GM21529 (cell line): ENCODE results near the gene KCNK3.
A peak's percentile ranks its signal among the peaks of the same experiment; 100 is the strongest.
"Not testable (repeated sequence)": the region's sequence is repeated elsewhere in the genome, so short reads cannot be mapped to it uniquely, and the experiment has no call there.

ENCODE experiments used
- ATAC-seq: cut with Tn5 transposase; IDR thresholded peaks from one replicate; pipeline ENCODE4 v1.9.1; 2021; ENCODE audit not compliant: unreplicated experiment

The KCNK3 gene

DNA sequence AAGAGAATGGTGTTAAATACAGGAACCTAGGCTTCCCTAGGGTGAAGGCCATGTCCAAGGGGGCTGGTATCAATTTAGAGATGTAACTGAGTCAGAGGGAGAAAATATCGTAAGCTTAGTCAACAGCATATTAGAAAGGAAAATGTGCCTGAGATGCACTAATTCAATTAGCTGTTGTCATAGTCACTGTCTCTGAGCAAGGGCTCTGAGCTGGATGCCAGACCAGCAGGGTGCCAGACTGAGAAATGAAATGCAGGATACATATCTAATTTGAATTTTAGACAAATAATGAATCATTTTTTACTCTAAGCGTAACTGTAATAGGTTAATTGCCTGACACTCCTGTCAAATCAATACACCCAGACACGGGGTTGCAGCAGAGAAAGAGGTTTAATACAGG lies 60.1 kb downstream of the KCNK3 start:
- ATAC-seq: no peak

DNA sequence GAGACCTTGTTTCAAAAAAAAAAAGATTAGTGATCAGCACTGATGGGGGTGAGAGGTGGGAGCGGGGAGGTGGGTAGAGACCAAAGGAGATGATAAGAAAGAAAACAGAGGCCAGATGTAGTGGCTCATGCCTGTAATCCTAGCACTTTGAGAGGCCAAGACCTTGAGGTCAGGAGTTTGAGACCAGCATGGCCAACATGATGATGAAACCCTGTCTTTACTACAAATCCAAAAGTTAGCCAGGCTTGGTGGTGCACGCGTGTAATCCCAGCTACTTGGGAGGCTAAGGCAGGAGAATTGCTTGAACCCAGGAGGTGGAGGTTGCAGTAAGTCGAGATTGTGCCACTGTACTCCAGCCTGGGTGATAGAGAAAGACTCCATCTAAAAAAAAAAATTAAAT lies 62.0 kb downstream of the KCNK3 start:
- no peak for ATAC-seq

DNA sequence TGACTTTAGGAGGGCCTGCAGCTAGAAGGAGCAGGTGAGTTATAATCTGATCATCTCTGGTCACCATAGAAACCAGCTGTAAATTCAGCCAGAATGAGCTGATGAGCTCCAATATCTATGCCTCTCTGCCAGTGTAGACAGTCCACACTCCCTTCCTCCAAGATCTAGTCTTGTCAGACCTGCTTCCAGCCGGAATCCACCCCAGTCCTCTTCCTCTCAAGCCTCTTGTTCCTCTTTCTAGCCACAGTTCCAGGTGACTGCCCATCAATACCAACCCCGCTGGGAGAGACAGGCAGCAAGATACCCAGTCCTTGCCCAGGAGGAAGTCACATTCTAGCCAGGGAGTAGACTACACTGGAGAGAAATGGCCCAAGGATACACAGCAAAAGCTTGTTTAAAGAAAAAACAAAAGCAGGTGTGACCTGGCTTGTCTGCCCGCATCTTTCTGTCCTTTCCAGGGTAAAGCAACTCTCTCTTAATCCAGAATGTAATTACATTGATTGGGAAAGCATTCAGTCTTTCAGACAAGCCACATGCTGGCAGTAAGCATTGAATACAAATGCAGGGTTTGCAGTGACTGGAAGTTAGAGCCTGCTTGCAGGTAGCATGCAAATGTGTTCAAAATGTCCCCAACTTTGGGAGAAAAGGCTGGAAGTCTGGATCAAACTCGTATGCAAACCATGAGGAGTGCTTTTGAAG lies 62.6 kb downstream of the KCNK3 start:
- ATAC-seq: no peak

GRCh38 chr2:26756337-26756736 lies 63.8 kb downstream of the KCNK3 start:
- no peak for ATAC-seq

DNA sequence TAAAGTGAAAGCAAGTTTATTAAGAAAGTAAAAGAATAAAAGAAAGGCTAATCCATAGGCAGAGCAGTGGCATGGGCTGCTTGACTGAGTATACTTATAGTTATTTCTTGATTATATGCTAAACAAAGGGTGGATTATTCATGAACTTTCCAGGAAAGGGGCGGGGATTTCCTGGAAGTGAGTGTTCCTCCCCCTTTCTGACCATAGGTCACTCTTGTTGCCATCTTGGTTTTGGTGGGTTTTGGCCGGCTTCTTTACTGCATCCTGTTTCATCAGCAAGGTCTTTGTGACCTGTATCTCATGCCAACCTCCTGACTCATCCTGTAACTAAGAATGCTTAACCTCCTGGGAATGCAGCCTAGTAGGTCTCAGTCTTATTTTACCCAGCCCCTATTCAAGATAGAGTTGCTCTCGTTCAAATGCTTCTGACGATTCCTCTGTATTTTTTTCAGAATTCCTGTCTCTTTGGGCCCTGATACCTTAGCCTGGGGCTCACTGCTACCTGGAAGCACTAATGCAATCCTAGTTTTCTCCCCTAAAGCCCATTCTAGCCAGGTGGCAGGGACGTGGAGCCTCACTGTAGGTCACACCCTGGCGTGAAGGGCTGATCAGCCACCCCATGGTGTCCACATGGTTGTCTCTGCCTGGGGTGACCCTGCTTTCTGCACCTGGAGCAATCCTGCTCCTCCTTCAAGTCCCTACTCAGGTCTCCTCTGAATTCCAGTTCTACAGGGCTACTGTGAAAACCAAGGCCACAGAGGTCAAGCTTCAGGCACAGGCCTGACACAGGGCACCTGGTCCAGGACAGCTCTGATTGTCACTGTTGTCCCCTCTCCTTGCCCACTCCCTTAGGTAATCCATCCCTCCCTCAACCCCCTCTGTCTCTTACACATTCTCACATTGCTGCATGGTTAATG lies 65.6 kb downstream of the KCNK3 start:
- peak; percentile 56 for ATAC-seq

DNA sequence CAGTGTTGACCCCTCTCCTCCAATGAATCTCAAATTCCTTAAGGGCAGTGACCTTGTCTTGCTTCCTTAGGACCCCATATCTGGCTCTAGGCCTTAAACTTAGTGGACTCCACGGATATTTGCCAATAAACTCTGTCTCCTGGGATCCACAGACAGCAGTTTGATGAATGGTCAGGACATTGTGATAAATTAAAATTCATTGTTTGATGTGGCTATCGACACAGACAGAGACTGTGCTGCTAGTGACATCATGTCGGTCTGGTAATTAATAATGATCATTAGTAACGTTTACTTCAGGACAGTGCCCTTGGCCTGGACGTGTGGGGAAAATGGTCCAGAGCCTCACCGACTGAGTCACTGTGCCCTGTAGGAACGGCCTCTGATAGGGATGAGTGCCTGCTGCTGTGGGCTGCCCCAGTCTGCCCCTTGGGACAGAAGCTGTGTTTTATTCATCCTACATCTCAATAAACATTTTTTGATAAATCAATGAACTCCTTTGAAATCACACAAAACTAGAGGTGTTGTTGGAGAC lies 66.3 kb downstream of the KCNK3 start:
- ATAC-seq: no peak

DNA sequence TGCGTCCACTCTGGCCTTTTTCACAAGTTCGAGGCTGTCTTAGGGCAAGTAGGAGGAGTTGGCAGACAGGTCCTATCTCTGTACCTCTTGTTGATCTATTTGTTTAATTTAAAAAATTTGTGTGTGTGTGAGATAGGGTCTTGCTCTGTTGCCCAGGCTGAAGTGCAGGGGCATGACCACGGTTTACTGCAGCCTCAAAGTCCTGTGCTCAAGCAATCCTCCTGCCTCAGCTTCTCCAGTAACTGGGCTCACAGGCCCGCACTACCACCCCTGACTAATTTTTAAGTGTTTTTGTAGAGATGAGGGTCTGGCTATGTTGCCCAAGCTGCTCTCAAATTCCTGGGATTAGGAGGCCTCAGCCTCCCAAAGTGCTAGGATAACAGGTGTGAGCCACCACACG lies 67.3 kb downstream of the KCNK3 start:
- no peak for ATAC-seq

DNA sequence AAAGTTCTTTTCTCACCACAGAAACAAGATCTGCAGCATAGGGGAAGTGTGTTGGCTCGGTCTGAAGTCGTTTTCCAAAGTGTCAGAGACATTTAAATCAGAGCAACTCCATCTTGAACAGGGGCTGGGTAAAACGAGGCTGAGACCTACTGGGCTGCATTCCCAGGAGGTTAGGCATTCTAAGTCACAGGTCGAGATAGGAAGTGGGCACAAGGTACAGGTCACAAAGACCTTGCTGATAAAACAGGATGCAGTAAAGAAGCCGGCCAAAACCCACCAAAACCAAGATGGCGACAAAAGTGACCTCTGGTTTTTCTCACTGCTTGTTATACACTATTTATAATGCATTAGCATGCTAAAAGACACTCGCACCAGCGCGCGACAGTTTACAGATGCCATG lies 68.5 kb downstream of the KCNK3 start:
- not testable (repeated sequence) for ATAC-seq

- ATAC-seq: no peak
These were observed 70.5 kb downstream of the KCNK3 start for GRCh38 chr2:26763019-26763418.

GRCh38 chr2:26764078-26764887 lies 71.8 kb downstream of the KCNK3 start, which contains the start of gene SLC35F6:
Gene SLC35F6 (plus strand): TSS chr2:26764284. CDS start chr2:26764350, 66 bp downstream.
- ATAC-seq: peak; percentile 85

DNA sequence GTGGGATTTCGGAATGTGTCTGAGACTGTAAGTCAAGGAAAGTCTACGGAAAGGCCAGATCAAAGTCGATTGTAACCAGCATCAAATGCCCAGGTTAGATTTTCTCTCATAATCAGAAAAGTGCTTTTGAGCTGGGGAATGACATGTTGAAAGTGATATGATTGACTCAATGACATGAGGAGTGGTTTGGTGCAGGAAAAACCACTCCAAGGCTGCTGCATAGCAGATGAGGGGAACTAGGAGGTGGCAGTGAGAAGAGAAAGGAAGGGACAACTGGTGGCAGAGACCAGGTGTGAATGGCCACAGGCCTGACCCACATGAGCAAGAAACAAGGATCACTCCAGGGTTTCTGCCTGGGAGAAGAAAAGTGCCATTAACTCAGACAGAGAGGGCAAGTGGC lies 72.4 kb downstream of the KCNK3 start:
- no peak for ATAC-seq

GRCh38 chr2:26765475-26766200 lies 73.1 kb downstream of the KCNK3 start:
- ATAC-seq: no peak

DNA sequence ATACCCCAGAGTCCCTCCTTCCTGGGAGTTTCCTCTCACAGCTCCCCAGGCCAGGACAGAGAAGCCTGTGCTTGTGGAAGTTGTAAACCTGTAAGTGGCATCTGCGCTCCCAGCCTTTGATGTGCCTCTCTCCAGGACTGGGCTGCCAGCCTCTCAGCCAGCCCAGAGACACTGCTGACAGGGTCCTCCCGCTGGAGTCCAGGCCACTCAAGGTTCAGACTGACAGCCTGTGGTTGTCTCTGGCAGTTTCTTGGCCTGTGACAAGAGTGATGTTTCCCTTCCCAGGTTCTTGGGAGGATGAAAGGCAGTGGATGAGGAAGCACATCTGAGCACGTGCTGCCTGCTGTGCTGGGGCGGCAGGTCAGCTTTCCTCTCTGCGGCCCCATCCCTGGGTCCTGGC lies 74.6 kb downstream of the KCNK3 start:
- no peak for ATAC-seq

DNA sequence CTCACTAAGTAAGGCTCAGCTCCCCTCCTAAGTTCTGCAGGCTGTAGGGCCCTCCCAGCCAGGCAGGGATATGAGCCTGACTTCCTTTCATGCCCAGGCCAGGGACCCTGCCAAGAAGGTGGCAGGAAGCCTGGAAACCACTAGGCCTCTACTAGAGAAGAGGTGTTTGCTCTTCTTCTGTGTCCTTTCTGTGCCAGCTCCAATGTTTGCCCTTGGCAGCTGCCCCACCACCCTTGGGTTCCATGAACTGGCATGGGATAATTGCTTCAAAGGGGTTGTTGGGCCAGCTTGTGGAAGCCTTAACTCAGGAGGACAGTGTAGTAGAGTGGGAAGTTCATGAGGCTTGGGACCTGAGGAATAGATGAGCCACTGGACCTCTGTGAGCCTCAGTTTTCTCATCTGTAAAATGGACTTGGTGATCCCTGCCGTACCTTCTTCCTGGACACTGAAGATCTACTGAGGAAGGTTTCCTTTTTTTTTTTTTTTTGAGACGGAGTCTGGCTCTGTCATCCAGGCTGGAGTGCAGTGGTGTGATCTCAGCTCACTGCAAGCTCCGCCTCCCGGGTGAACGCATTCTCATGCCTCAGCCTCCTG lies 75.5 kb downstream of the KCNK3 start:
- no peak for ATAC-seq

DNA sequence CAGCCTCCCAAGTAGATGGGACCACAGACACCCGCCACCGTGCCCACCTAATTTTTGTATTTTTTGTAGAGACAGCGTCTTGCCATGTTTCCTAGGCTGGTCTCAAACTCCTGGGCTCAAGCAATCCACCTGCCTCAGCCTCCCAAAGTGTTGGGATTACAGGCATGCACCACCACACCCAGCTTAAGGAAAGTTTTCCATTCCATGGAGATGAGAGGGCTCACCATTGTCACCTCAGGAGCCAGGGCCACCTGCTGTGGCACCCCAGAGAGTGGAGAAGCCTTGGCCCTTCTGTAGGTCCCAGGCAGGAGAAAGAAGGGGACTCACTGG lies 76.2 kb downstream of the KCNK3 start:
- no peak for ATAC-seq

DNA sequence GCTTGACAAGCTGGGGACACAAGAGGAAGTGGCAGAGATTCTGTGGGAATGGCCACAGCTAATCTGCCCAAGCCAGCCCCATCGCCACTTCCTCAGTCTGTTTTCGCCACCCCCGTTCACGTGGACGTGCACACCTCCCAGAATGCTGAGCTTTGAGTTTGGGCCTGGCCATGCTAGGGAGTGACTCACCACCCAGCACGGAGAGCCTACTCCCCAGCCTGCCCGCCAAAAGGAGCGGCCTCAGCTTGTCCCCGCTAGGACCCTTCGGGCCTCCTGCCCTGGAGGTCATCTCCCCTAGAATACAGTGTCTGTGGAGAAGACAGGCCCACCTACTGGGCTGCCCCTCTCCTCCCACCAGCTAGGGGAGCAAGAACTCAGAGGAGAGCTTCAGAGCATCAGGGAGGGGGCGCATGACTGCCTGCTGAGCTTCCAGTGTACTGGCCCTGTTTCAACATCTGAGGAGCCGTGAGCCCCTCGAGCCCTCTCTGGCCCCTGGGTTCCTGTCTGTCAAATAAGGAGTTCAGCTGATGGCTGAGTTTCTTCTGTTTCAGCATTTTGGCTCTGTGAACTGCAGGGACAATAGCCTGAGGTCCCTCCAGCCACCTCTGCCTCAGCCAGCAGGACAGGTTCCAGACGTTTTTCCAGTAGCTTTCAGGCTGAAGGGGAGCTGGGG lies 76.7 kb downstream of the KCNK3 start:
- ATAC-seq: no peak

- no peak for ATAC-seq
These were observed 78.6 kb downstream of the KCNK3 start for GRCh38 chr2:26770986-26771586.

DNA sequence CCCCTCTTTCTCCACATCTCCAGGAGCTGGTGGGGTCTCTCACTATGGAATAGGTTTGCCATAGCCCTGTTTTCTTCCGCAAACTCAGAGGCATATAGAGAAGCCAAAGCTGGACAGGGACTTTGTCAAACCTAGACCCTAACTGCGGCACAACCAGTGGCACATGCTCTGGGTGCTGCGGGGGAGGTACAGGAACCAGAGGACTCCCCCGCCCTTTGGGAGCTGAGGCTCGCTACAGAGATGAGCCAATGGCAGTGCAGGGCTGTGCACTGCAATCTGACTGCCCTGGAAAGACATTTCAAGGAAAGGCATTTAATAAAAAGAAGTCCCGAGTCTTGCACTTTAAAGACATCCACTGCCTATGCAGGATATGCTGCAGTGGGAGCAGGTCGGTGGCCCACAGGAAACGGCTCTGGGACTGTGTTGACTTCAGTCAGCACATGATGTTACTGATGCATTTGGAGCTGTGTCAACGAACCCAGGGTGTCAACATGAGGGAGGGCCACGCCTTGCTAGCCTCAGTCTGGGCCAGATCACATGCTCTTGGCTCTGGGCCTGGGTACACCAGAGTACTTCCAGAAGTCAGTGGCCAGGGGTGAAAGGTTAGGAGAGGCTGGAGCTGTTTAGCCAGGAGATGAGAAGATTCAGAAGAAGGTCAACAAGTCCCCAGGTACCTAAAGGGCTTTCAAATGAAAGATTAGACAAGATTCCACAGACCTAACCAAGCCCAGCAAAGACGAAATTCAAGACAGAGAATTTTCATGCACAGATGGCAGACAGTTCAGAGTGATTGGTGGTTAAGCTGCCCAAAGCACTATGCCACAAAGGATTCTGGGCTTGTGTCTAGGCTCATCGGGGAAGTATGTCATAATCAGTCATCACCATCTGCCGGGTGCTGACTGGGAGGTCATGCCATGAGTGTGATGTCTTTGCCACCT lies 79.8 kb downstream of the KCNK3 start:
- no peak for ATAC-seq
